B cell (primary cell): ENCODE measurements around the gene RCC1. TPM values are rescaled to one million over a fixed set of nuclear protein-coding genes. Genes with fewer than 3 reads are reported as not detected.

Experiments
- ATAC-seq: fragments of 200-7000 bp; cut with Tn5 transposase; one replicate; pipeline ENCODE4 v1.10.0; 2021; ENCODE audit warnings: low read depth, mild to moderate bottlenecking, moderate number of reproducible peaks, moderate library complexity
- CTCF ChIA-PET: fragments of 350-600 bp; sonication (Branson Sonifier 250); formaldehyde crosslinking; loops from one replicate; lab custom pipeline; 2021; ENCODE audit warnings: antibody characterized with exemption, inconsistent platforms; lab: Charles Lee
- POLR2A ChIA-PET: fragments of 350-600 bp; sonication (Branson Sonifier 250); formaldehyde crosslinking; loops from one replicate; lab custom pipeline; 2021; ENCODE audit warnings: antibody characterized with exemption; lab: Charles Lee
- DNase-seq: peaks from one replicate; pipeline ENCODE4 v3.0.0; 2013
- H2AFZ ChIP-seq: 2 replicates; pipeline ENCODE4 v1.6.1; 2012; ENCODE audit warnings: mild to moderate bottlenecking, low read depth, low read length; ENCODE audit not compliant: insufficient read depth, poor library complexity, severe bottlenecking
- H3K27ac ChIP-seq, 2 donors: 1 replicate in 1 of 2; 2 replicates in 1 of 2; pipeline ENCODE4 v1.5.1; 2012 to 2013; ENCODE audit warnings: low read length in 2 of 2, mild to moderate bottlenecking in 2 of 2, moderate library complexity in 1 of 2
- H3K27me3 ChIP-seq, 4 experiments: fragments of 200-600 bp in 1 of 4; sonication (generic) in 1 of 4; replicated peaks in 1 of 4; 1 replicate in 2 of 4; 2 replicates in 2 of 4; pipeline versions ENCODE4 v1.6.1 to v1.7.0; 2013 to 2016; ENCODE audit warnings: low read length in 3 of 4, mild to moderate bottlenecking in 2 of 4, mixed read lengths in 1 of 4, moderate library complexity in 1 of 4; ENCODE audit not compliant: insufficient read depth in 4 of 4, control insufficient read depth in 3 of 4; ENCODE audit errors: control extremely low read depth in 1 of 4
- H3K36me3 ChIP-seq, 2 experiments: replicated peaks in 1 of 2; 1 replicate in 1 of 2; 2 replicates in 1 of 2; pipeline versions ENCODE4 v1.6.1 to v1.7.1; 2013; ENCODE audit warnings: low read length in 1 of 2; ENCODE audit not compliant: insufficient read depth in 2 of 2, control insufficient read depth in 1 of 2; ENCODE audit errors: control extremely low read depth in 1 of 2, extremely low read depth in 1 of 2
- H3K4me1 ChIP-seq, 2 donors: fragments of 200-600 bp in 1 of 2; sonication (generic) in 1 of 2; 1 replicate in 1 of 2; 2 replicates in 1 of 2; pipeline versions ENCODE4 v1.5.1 to v1.6.1; 2013 to 2017; ENCODE audit warnings: low read length in 2 of 2; ENCODE audit not compliant: control insufficient read depth in 2 of 2, insufficient read depth in 2 of 2
- H3K4me2 ChIP-seq: replicated peaks from 2 replicates; pipeline ENCODE3; 2012; ENCODE audit warnings: mild to moderate bottlenecking, low read depth, low read length; ENCODE audit not compliant: poor library complexity, severe bottlenecking
- H3K4me3 ChIP-seq, 5 experiments: fragments of 200-600 bp in 1 of 5; sonication (generic) in 1 of 5; 1 replicate in 3 of 5; 2 replicates in 2 of 5; pipeline versions ENCODE4 v1.5.1 to v1.7.0; 2011 to 2016; ENCODE audit warnings: low read length in 4 of 5, mild to moderate bottlenecking in 4 of 5, low read depth in 2 of 5, control low read depth in 1 of 5, moderate library complexity in 1 of 5; ENCODE audit not compliant: insufficient read depth in 1 of 5; ENCODE audit errors: control extremely low read depth in 1 of 5, extremely low read depth in 1 of 5
- H3K79me2 ChIP-seq: fragments of 200-600 bp; sonication (generic); one replicate; pipeline ENCODE4 v1.6.0; 2016; ENCODE audit warnings: low read length; ENCODE audit not compliant: control insufficient read depth, insufficient read depth
- H3K9ac ChIP-seq: fragments of 200-600 bp; sonication (generic); 2 replicates; pipeline ENCODE4 v1.6.1; 2017; ENCODE audit warnings: mild to moderate bottlenecking, low read length, moderate library complexity
- H3K9me3 ChIP-seq, 3 donors: one replicate each; pipeline versions ENCODE4 v1.6.1 to v1.7.1; 2013; ENCODE audit warnings: low read length in 2 of 3; ENCODE audit not compliant: control insufficient read depth in 2 of 3, insufficient read depth in 1 of 3; ENCODE audit errors: control extremely low read depth in 1 of 3
- H4K20me1 ChIP-seq: 2 replicates; pipeline ENCODE4 v1.6.0; 2012; ENCODE audit warnings: mild to moderate bottlenecking, low read length; ENCODE audit not compliant: insufficient read depth, control insufficient read depth, poor library complexity, severe bottlenecking
- H3K27ac Mint-ChIP-seq: one replicate; pipeline ENCODE4 v1.8.0; 2021; ENCODE audit warnings: mixed read lengths
- H3K27me3 Mint-ChIP-seq: one replicate; pipeline ENCODE4 v1.8.0; 2021; ENCODE audit warnings: mixed read lengths
- H3K4me1 Mint-ChIP-seq: one replicate; pipeline ENCODE4 v1.8.0; 2021; ENCODE audit warnings: mixed read lengths
- H3K4me3 Mint-ChIP-seq: one replicate; pipeline ENCODE4 v1.8.0; 2021; ENCODE audit warnings: mixed read lengths
- H3K9me3 Mint-ChIP-seq: one replicate; pipeline ENCODE4 v1.8.0; 2022; ENCODE audit warnings: mixed read lengths; ENCODE audit not compliant: insufficient read depth
- EZH2 ChIP-seq: IDR thresholded peaks from 2 replicates; pipeline ENCODE4 v1.6.1; 2012; ENCODE audit warnings: borderline replicate concordance, low read depth, mild to moderate bottlenecking, moderate library complexity, low read length; ENCODE audit not compliant: insufficient read depth, poor library complexity, severe bottlenecking
- WGBS: methylation state at CpG from one replicate; pipeline ENCODE4 v1.1.5; 2013; ENCODE audit warnings: missing lambda C conversion rate; ENCODE audit not compliant: insufficient coverage; 5-methylcytosine and 5-hydroxymethylcytosine counted together
- intact Hi-C: fragments of 100-400 bp; cut with micrococcal nuclease; formaldehyde crosslinking; loops from one replicate; pipeline ENCODE4 v1.10.0; 2022
- polyA plus RNA-seq: library from polyadenylated mRNA; depleted of rRNA; stranded (reverse); fragments of >200 nt; gene quantifications from 2 replicates; pipeline ENCODE4 v1.2.3, GENCODE V29; 2012
- total RNA-seq, 2 donors: library from RNA; stranded (reverse); fragments of 120-200 nt in 1 of 2; gene quantifications; 1 replicate in 1 of 2; 2 replicates in 1 of 2; pipeline versions ENCODE4 v1.2.3 to v1.2.4, GENCODE V29; 2013 to 2022
- TF ChIP-seq, protein P1 (sequence below): fragments of 200-600 bp; IDR thresholded peaks from one replicate; pipeline ENCODE4 v1.8.0; 2022; ENCODE audit warnings: antibody characterized with exemption, mild to moderate bottlenecking

Gene RCC1
- total and polyA plus RNA-seq, 2 donors (not counting 1 experiment from before 2014, with no cell fraction given) = 9.7 to 17.5 TPM

DNA sequence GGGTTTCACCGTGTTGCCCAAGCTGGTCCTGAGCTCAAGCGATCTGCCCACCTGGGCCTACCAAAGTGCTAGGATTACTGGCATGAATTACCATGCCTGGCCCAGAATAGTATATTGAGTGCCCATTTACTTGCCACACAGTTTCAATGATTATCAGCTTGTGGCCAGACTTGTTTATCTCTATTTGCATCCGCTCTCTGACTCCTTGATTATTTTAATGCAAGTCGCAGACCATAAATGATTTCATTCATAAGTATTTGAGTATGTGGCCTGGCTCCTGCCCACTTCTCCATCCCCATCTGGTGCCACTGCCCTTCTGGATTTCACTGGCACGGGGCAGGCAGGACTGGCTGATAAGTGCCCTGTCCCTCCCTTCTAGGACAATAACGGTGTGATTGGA is 28.8 kb downstream of the RCC1 start:
- Histone ChIP-seq H3K9ac (no peak overlapping the region), H3K36me3 (peaks cover 6 to 42% of the 10 kb centered on the region in 2 experiments), H3K9me3 (no peaks in the 10 kb centered on the region), H3K79me2 (no peaks in the 10 kb centered on the region), H2AFZ (no peak overlapping the region), H3K27me3 (no peaks in the 10 kb centered on the region), H3K4me2 (no peak overlapping the region), H3K4me3 (no peak overlapping the region), H3K27ac (no peak overlapping the region), H3K4me1 (no peaks in the 10 kb centered on the region), H4K20me1 (no peaks in the 10 kb centered on the region)
- no peaks in the 10 kb centered on the region for H3K4me1 Mint-ChIP-seq
- no peak for DNase-seq
- TF ChIP-seq, protein P1, sequence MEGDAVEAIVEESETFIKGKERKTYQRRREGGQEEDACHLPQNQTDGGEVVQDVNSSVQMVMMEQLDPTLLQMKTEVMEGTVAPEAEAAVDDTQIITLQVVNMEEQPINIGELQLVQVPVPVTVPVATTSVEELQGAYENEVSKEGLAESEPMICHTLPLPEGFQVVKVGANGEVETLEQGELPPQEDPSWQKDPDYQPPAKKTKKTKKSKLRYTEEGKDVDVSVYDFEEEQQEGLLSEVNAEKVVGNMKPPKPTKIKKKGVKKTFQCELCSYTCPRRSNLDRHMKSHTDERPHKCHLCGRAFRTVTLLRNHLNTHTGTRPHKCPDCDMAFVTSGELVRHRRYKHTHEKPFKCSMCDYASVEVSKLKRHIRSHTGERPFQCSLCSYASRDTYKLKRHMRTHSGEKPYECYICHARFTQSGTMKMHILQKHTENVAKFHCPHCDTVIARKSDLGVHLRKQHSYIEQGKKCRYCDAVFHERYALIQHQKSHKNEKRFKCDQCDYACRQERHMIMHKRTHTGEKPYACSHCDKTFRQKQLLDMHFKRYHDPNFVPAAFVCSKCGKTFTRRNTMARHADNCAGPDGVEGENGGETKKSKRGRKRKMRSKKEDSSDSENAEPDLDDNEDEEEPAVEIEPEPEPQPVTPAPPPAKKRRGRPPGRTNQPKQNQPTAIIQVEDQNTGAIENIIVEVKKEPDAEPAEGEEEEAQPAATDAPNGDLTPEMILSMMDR = no peak
- TF ChIP-seq EZH2 = no peak
- ATAC-seq = no peak
- no peaks in the 10 kb centered on the region for H3K27me3 Mint-ChIP-seq
- no peak overlapping the region for H3K4me3 Mint-ChIP-seq
- H3K27ac Mint-ChIP-seq = no peak overlapping the region
- no peaks in the 10 kb centered on the region for H3K9me3 Mint-ChIP-seq
- CTCF ChIA-PET = no interaction called here
- 100% methylated on average over 2 of the region's 6 CpGs for WGBS
- POLR2A ChIA-PET = no interaction called here
- intact Hi-C loops = no loop called here

DNA sequence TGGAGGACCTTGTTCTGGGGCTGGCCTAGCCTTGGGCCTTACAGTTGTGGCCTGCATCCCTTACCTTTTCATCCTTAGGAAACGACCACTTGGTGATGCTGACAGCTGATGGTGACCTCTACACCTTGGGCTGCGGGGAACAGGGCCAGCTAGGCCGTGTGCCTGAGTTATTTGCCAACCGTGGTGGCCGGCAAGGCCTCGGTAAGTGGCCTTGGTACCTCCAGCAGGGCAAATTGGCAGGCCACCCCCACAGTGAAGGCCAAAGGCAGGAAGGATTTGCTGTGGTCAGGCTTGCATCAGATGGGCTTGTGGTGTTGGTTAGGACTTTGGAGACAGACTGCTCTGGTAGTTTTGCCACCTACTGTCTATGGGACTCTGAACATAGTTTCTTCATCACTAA is 29.3 kb downstream of the RCC1 start:
- Histone ChIP-seq H3K4me2 (no peak overlapping the region), H3K9ac (no peak overlapping the region), H4K20me1 (no peaks in the 10 kb centered on the region), H3K27ac (no peak overlapping the region), H3K36me3 (peaks cover 6 to 38% of the 10 kb centered on the region in 2 experiments), H3K4me3 (no peak overlapping the region), H3K27me3 (no peaks in the 10 kb centered on the region), H2AFZ (no peak overlapping the region), H3K9me3 (no peaks in the 10 kb centered on the region), H3K79me2 (no peaks in the 10 kb centered on the region), H3K4me1 (no peaks in the 10 kb centered on the region)
- no peaks in the 10 kb centered on the region for H3K4me1 Mint-ChIP-seq
- WGBS = 98% methylated on average over 5 of the region's 6 CpGs
- H3K4me3 Mint-ChIP-seq = no peak overlapping the region
- no peak for ATAC-seq
- ChIA-PET POLR2A (no interaction called here), CTCF (no interaction called here)
- no peak overlapping the region for H3K27ac Mint-ChIP-seq
- TF ChIP-seq, protein P1 = no peak
- no peak for TF ChIP-seq EZH2
- intact Hi-C loops = no loop called here
- no peaks in the 10 kb centered on the region for H3K27me3 Mint-ChIP-seq
- DNase-seq = no peak
- no peaks in the 10 kb centered on the region for H3K9me3 Mint-ChIP-seq
